ENCODE results near the gene IRX6.

DNA sequence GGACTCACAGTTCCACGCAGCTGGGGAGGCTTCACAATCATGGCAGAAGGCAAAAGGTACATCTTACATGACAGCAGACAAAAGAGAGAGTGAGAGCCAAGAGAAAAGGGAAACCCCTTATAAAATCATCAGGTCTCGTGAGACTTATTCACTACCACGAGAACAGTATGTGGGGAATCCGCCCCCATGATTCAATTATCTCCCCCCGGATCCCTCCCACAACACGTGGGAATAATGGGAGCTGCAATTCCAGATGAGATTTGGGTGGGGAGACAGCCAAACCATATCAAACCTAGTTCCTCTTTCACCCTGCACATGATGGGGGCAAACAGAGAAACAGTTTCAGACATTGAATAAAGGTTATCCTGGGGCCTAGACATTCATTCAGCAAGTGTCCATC is 32.2 kb upstream of the IRX6 start:
- no peak for TF ChIP-seq ZNF671 (CRISPR knock-in tag; IDR thresholded peaks at IDR 0.05)
- TF ChIP-seq, protein P1, sequence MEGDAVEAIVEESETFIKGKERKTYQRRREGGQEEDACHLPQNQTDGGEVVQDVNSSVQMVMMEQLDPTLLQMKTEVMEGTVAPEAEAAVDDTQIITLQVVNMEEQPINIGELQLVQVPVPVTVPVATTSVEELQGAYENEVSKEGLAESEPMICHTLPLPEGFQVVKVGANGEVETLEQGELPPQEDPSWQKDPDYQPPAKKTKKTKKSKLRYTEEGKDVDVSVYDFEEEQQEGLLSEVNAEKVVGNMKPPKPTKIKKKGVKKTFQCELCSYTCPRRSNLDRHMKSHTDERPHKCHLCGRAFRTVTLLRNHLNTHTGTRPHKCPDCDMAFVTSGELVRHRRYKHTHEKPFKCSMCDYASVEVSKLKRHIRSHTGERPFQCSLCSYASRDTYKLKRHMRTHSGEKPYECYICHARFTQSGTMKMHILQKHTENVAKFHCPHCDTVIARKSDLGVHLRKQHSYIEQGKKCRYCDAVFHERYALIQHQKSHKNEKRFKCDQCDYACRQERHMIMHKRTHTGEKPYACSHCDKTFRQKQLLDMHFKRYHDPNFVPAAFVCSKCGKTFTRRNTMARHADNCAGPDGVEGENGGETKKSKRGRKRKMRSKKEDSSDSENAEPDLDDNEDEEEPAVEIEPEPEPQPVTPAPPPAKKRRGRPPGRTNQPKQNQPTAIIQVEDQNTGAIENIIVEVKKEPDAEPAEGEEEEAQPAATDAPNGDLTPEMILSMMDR (IDR thresholded peaks at IDR 0.05), result no peak
- TF ChIP-seq USF2 (CRISPR knock-in tag; IDR thresholded peaks at IDR 0.05), result no peak
- no peak for TF ChIP-seq ATF3 (CRISPR knock-in tag; conservative IDR thresholded peaks at IDR 0.05)
- TF ChIP-seq CREB1 (CRISPR knock-in tag; IDR thresholded peaks at IDR 0.05), result no peak
- TF ChIP-seq FOXK1 (CRISPR knock-in tag; IDR thresholded peaks at IDR 0.05), result no peak
- no peak for TF ChIP-seq NFYB (CRISPR knock-in tag; conservative IDR thresholded peaks at IDR 0.05; ENCODE audit: low read depth)
- TF ChIP-seq MAX (CRISPR knock-in tag; IDR thresholded peaks at IDR 0.05), result no peak
- TF ChIP-seq TCF7 (CRISPR knock-in tag; IDR thresholded peaks at IDR 0.05; ENCODE audit: low read depth), result no peak
- TF ChIP-seq NR2C2 (CRISPR knock-in tag; IDR thresholded peaks at IDR 0.05), result no peak
- no peak for TF ChIP-seq FOXP4 (CRISPR knock-in tag; IDR thresholded peaks at IDR 0.05)
- no peak for TF ChIP-seq KAT7 (CRISPR knock-in tag; IDR thresholded peaks at IDR 0.05; ENCODE audit: borderline replicate concordance)
- no peak for TF ChIP-seq TP53 (CRISPR knock-in tag; IDR thresholded peaks at IDR 0.05)
- no peak for TF ChIP-seq IRF2 (CRISPR knock-in tag; IDR thresholded peaks at IDR 0.05; ENCODE audit: borderline replicate concordance, low read depth)

All from WTC11 (cell line).